Parathyroid adenoma (tissue), 2 donors: ENCODE measurements around the gene ZBTB4.
"Not testable (repeated sequence)": the region's sequence is repeated elsewhere in the genome, so short reads cannot be mapped to it uniquely, and the experiment has no call there.

Experiments used
- H2AFZ ChIP-seq: fragments of 300-600 bp; sonication (generic); one replicate; pipeline ENCODE4 v1.7.0; 2017; ENCODE audit warnings: antibody characterized with exemption, mild to moderate bottlenecking
- H3K27ac ChIP-seq: fragments of 300-600 bp; sonication (generic); one replicate; pipeline ENCODE4 v1.7.0; 2017
- H3K27me3 ChIP-seq: fragments of 300-600 bp; sonication (generic); one replicate; pipeline ENCODE4 v1.7.0; 2017; ENCODE audit warnings: low read length; ENCODE audit not compliant: control insufficient read depth, insufficient read depth
- H3K36me3 ChIP-seq: fragments of 300-600 bp; sonication (generic); one replicate; pipeline ENCODE4 v1.7.0; 2017; ENCODE audit warnings: low read length; ENCODE audit not compliant: control insufficient read depth, insufficient read depth
- H3K4me1 ChIP-seq: fragments of 300-600 bp; sonication (generic); one replicate; pipeline ENCODE4 v1.7.0; 2017; ENCODE audit warnings: control low read depth
- H3K4me2 ChIP-seq: fragments of 300-600 bp; sonication (generic); one replicate; pipeline ENCODE4 v1.7.0; 2017; ENCODE audit warnings: low read length
- H3K4me3 ChIP-seq: fragments of 300-600 bp; sonication (generic); one replicate; pipeline ENCODE4 v1.7.0; 2017; ENCODE audit warnings: low read depth, low read length
- H3K79me2 ChIP-seq: fragments of 300-600 bp; sonication (generic); one replicate; pipeline ENCODE4 v1.7.0; 2017; ENCODE audit warnings: control low read depth
- H3K9ac ChIP-seq: fragments of 300-600 bp; sonication (generic); one replicate; pipeline ENCODE4 v1.7.0; 2017; ENCODE audit warnings: mild to moderate bottlenecking
- H3K9me3 ChIP-seq: fragments of 300-600 bp; sonication (generic); one replicate; pipeline ENCODE4 v1.7.0; 2017; ENCODE audit warnings: low read length; ENCODE audit not compliant: control insufficient read depth
- CTCF ChIP-seq: fragments of 300-600 bp; sonication (generic); IDR thresholded peaks from one replicate; pipeline ENCODE4 v1.7.0; 2017; ENCODE audit warnings: antibody characterized with exemption, mild to moderate bottlenecking
- donor health status: primary hyperparathyroidism.

ZBTB4 gene

GRCh38 chr17:7476494-7476893, 2.9 kb downstream of the ZBTB4 start:
- Histone ChIP-seq H3K4me2 (peak overlapping the region; percentile 60), H3K27ac (peak overlapping the region; percentile 99), H3K4me1 (peaks cover 35% of the 10 kb centered on the region), H3K36me3 (no peaks in the 10 kb centered on the region), H3K9me3 (no peaks in the 10 kb centered on the region), H3K4me3 (peak overlapping the region; percentile 23), H3K27me3 (no peaks in the 10 kb centered on the region), H3K9ac (no peak overlapping the region), H3K79me2 (peaks cover 72% of the 10 kb centered on the region), H2AFZ (no peak overlapping the region)
- no peak for TF ChIP-seq CTCF

GRCh38 chr17:7475764-7476422, 3.5 kb downstream of the ZBTB4 start:
- Histone ChIP-seq H3K79me2 (peaks cover 74% of the 10 kb centered on the region), H3K27me3 (no peaks in the 10 kb centered on the region), H3K27ac (peak overlapping the region; percentile 99), H3K9ac (no peak overlapping the region), H3K9me3 (no peaks in the 10 kb centered on the region), H3K4me3 (peak overlapping the region; percentile 23), H3K4me1 (peaks cover 37% of the 10 kb centered on the region), H3K36me3 (no peaks in the 10 kb centered on the region), H2AFZ (no peak overlapping the region), H3K4me2 (peak overlapping the region; percentile 60)
- no peak for TF ChIP-seq CTCF

- not testable (repeated sequence) for H3K4me2 ChIP-seq, H2AFZ ChIP-seq, H3K9me3 ChIP-seq, H3K9ac ChIP-seq, H3K4me3 ChIP-seq, H3K27me3 ChIP-seq, H3K36me3 ChIP-seq
- peaks cover 78% of the 10 kb centered on the region for H3K79me2 ChIP-seq
- H3K27ac ChIP-seq: peak overlapping the region; percentile 99
- peaks cover 35% of the 10 kb centered on the region for H3K4me1 ChIP-seq
Observed at GRCh38 chr17:7474767-7475166, 4.7 kb downstream of the ZBTB4 start.

GRCh38 chr17:7471729-7472128, 7.7 kb downstream of the ZBTB4 start:
- Histone ChIP-seq H2AFZ (no peak overlapping the region), H3K27me3 (no peaks in the 10 kb centered on the region), H3K9me3 (no peaks in the 10 kb centered on the region), H3K4me2 (no peak overlapping the region), H3K4me3 (no peak overlapping the region), H3K79me2 (peaks cover 81% of the 10 kb centered on the region), H3K4me1 (peaks cover 47% of the 10 kb centered on the region), H3K27ac (peak overlapping the region; percentile 89), H3K36me3 (no peaks in the 10 kb centered on the region), H3K9ac (no peak overlapping the region)
- no peak for TF ChIP-seq CTCF

- not testable (repeated sequence) for H3K4me2 ChIP-seq, H3K36me3 ChIP-seq, H3K9me3 ChIP-seq, H3K9ac ChIP-seq, H3K4me3 ChIP-seq, H3K27me3 ChIP-seq, H2AFZ ChIP-seq
- peaks cover 44% of the 10 kb centered on the region for H3K4me1 ChIP-seq
- peaks cover 81% of the 10 kb centered on the region for H3K79me2 ChIP-seq
- peak overlapping the region; percentile 89 for H3K27ac ChIP-seq
Observed at GRCh38 chr17:7470457-7470973, 8.9 kb downstream of the ZBTB4 start.

- peak overlapping the region; percentile 89 for H3K27ac ChIP-seq
- H3K4me2 ChIP-seq, H3K9ac ChIP-seq, H3K4me3 ChIP-seq, H3K27me3 ChIP-seq, H3K9me3 ChIP-seq, H2AFZ ChIP-seq, H3K36me3 ChIP-seq: not testable (repeated sequence)
- peaks cover 78% of the 10 kb centered on the region for H3K79me2 ChIP-seq
- peaks cover 44% of the 10 kb centered on the region for H3K4me1 ChIP-seq
Observed at GRCh38 chr17:7469843-7470242, 9.6 kb downstream of the ZBTB4 start.
